GM18499 (cell line): ENCODE results near the gene RAF1.
"Not testable (repeated sequence)": the region's sequence is repeated elsewhere in the genome, so short reads cannot be mapped to it uniquely, and the experiment has no call there.

ENCODE experiments used
- ATAC-seq: cut with Tn5 transposase; IDR thresholded peaks from one replicate; pipeline ENCODE4 v1.9.1; 2021; ENCODE audit warnings: moderate number of reproducible peaks; ENCODE audit not compliant: insufficient read depth, unreplicated experiment

Gene RAF1

GRCh38 chr3:12569836-12570235 lies 94.1 kb downstream of the RAF1 start:
- ATAC-seq, result no peak

- ATAC-seq, result no peak
Measured at GRCh38 chr3:12568747-12569146, 95.2 kb downstream of the RAF1 start.

- no peak for ATAC-seq
Measured at GRCh38 chr3:12566976-12567375, 96.9 kb downstream of the RAF1 start.

- no peak for ATAC-seq
Measured at GRCh38 chr3:12562451-12562850, 101.5 kb downstream of the RAF1 start.

- no peak for ATAC-seq
Measured at GRCh38 chr3:12561397-12561796, 102.5 kb downstream of the RAF1 start.

- no peak for ATAC-seq
Measured at GRCh38 chr3:12560505-12561190, 103.3 kb downstream of the RAF1 start.

GRCh38 chr3:12559520-12559919 lies 104.4 kb downstream of the RAF1 start:
- ATAC-seq, result no peak

GRCh38 chr3:12558706-12559105 lies 105.2 kb downstream of the RAF1 start:
- ATAC-seq, result no peak

- no peak for ATAC-seq
Measured at GRCh38 chr3:12557473-12558100, 106.3 kb downstream of the RAF1 start.

GRCh38 chr3:12556690-12557472 lies 107.0 kb downstream of the RAF1 start, which contains the start of gene MKRN2:
MKRN2 (plus strand) TSS chr3:12557087; CDS start chr3:12557151, 64 bp downstream.
- peak; percentile 38 for ATAC-seq

GRCh38 chr3:12556314-12556689 lies 107.6 kb downstream of the RAF1 start:
- no peak for ATAC-seq

GRCh38 chr3:12553921-12554391 lies 110.0 kb downstream of the RAF1 start:
- ATAC-seq, result no peak

GRCh38 chr3:12549971-12550760 lies 113.8 kb downstream of the RAF1 start:
- ATAC-seq, result no peak

- ATAC-seq, result no peak
Measured at GRCh38 chr3:12545473-12545791, 118.5 kb downstream of the RAF1 start, which contains the start of gene MKRN2OS. MKRN2OS (minus strand) TSS chr3:12545499; CDS start chr3:12545464, 35 bp downstream.

GRCh38 chr3:12544652-12545472 lies 119.1 kb downstream of the RAF1 start:
- ATAC-seq, result no peak

GRCh38 chr3:12543497-12543896 lies 120.4 kb downstream of the RAF1 start:
- ATAC-seq, result not testable (repeated sequence)

GRCh38 chr3:12541625-12542024 lies 122.3 kb downstream of the RAF1 start:
- no peak for ATAC-seq

- ATAC-seq, result no peak
Measured at GRCh38 chr3:12536423-12536822, 127.5 kb downstream of the RAF1 start.
